Measurements from ENCODE around the gene DENND4C.

GRCh38 chr9:19247420-19247819 is 16.9 kb downstream of the DENND4C start:
- TF ChIP-seq POLR2AphosphoS5 (IDR thresholded peaks at IDR 0.05; ENCODE audit: low read depth, low read length) (no peak), REST (IDR thresholded peaks at IDR 0.05; ENCODE audit: insufficient read depth in 1 of 2, low read depth in 2 of 2, low read length in 2 of 2) (no peak), SIN3A (IDR thresholded peaks at IDR 0.05; ENCODE audit: borderline replicate concordance, insufficient read depth, low read length) (no peak), TAF1 (IDR thresholded peaks at IDR 0.05; ENCODE audit: borderline replicate concordance, insufficient read depth, low read length) (no peak)

All from PFSK-1 (cell line).